GM19238 (cell line): ENCODE data around the gene SLCO4A1.

Source experiments
- DNase-seq: peaks from one replicate; pipeline ENCODE4 v3.0.0; 2011; ENCODE audit warnings: low spot score; ENCODE audit not compliant: insufficient read length

The SLCO4A1 gene

DNA sequence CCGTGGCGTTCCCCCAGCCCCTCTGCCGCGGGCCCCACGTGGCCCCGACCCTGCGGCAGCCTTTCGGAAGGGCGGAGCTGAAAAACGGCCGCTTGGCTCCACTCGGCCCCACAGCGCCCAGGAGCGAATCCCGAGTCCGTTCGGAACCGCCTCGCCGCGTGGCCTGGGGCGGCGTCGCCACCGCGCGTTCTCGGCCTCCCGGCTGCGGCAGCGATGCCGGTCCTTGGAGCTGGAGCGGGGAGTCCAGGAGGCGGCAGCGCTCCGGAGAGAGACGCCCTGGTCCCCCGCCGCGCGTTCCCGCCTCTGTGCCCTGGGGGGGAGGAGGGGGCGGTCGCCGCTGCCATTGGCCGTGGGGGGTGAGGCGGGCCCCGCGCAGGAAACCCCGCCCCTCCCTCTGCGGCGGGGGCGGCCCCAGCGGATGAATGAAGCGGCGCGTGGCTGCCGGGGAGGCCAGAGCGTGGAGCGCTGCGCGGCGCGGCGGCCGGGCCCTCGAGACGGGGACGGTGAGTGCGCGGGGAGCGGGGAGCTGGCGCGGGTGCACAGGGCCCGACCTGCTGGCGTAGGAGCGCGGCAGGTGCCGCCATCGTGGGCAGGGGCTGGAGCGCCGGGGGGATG is at the start of gene SLCO4A1:
TSS of gene SLCO4A1 (plus strand) at position 453 of the 615 bp plus-strand sequence. CDS start 13,952 bp downstream, outside the sequence.
- DNase-seq = peak; percentile 95

DNA sequence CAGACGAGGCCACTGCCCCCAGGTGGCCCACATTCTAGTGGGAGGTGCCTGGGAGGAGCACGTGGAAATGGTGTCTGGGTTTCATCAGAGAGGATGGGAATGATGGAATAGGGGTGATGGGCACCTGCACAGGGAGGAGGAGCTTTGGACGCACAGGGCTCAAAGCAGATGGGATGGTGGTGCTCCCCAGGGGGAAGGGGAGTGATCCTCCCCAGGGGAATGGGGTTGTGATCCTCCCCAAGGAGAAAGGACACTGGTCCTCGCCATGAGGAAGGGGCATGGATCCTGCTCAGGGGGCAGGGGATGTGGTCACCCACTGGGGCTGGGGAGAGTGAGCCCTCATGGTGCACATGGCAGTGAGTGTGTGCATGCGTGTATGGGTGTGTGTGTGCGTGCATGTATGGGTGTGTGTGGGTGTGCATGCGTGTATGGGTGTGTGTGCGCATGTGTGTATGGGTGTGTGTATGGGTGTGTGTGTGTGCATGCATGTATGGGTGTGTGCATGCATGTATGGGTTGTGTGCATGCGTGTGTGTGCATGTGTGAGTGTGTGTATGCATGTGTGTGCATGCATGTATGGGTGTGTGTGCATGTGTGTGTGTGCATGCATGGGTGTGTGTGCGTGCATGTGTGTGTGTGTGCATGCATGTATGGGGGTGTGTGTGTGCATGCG is 49.7 kb upstream of the SLCO4A1 start:
- no peak for DNase-seq

GRCh38 chr20:62593616-62594015 is 48.7 kb upstream of the SLCO4A1 start:
- no peak for DNase-seq

DNA sequence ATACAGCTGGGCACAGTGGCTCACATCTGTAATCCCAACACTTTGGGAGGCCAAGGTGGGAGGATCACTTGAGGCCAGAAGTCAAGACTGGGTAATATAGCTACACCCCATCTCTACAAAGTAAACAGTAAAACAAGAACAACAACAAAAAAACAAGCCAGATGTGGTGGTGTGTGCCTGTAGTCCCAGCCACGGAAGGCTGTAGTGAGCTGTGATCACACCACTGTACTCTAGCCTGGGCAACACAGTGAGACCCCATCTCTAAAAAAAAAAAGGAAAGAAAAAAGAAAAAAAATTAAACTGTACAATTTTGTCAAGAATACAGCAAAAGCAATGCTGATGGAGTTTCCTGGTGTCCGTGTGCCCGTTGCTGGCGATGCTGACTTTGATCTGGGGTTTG is 47.2 kb upstream of the SLCO4A1 start:
- no peak for DNase-seq

DNA sequence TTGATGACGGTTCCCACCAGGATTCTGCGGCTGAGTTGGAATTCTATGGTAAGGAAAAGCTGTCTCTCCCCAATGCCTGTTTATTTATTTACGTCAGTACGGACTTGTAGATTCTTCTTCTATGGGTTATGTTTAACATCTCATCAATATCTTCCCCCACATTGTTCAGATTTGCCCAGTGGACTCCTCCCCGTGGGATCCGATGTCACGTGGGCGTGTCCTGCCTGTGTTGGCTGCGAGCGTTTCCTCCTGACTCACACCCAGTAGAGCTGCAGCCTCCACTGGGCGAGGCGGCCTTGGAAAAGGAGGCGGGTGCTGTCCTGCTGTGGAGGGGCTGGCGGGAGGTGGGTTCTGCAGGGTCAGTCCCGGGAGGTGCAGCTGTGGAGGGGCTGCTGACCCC is 46.8 kb upstream of the SLCO4A1 start:
- DNase-seq = no peak

- DNase-seq = no peak
Observed at GRCh38 chr20:62596486-62596885, 45.8 kb upstream of the SLCO4A1 start.

- no peak for DNase-seq
Observed at GRCh38 chr20:62596921-62597320, 45.4 kb upstream of the SLCO4A1 start.

- DNase-seq = no peak
Observed at GRCh38 chr20:62597416-62598115, 44.7 kb upstream of the SLCO4A1 start.

DNA sequence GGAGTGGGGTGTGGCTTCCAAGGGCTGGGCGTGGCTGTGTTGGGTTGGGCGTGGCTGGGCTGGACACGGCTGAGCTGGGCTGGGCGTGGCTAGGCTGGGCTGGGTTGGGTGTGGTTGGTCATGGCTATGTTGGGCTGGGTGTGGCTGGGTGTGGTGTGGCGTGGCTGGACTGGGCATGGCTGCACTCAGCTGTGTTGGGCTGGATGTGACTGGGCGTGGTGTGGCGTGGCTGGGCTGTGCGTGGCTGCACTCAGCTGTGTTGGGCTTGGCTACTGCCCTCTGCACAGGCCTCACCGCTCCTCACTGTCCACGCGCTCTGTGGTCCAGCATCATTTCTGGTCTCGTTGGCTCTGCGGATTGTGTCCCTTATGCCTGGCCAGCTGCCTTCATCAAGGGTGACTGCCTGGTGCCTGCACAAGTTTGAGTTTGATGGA is 43.5 kb upstream of the SLCO4A1 start:
- DNase-seq = no peak

DNA sequence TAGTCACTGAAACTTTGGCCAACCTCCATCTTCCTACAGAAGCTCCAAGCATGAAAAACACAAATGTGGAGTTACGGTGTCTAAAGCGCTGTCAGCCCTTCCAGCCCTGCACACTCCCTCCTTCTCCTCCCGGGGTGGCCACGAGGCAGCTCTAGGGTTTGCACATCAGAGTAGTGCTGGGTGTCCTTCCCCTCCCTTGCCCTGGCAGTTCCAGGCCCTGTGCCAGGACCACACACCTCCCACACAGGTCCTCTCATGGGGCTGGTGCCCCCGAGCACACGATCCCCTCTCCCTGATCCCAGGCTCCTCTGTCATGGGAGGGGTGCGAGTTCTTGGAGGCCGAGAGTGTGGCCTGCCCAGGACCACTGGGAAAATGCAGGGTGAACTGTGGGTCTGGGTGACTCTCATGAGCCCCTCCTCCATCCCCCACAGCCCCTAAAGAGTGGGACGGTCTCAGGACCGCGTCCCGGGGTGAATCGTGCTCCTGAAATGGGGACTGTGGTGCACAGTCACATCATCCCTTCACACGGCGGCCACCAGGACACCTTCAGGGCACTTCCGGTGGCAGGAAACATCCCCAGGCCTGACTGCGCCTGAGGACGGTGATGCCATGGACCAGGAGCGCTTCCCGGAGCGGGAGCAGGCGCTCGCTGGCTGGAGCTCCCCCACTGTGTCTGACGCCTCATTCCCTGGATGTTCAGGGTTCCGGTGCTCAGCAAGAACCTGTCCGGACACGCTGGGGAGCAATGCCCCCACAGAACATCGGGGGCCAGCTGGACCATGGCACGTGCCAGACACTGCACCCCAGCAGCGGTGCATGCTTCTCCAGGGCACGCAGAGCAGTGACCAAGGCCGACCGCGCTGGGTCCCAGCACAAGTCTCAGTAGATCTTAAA is 42.8 kb upstream of the SLCO4A1 start:
- no peak for DNase-seq

- no peak for DNase-seq
Observed at GRCh38 chr20:62601172-62601571, 41.1 kb upstream of the SLCO4A1 start.

- no peak for DNase-seq
Observed at GRCh38 chr20:62601714-62602113, 40.6 kb upstream of the SLCO4A1 start.

DNA sequence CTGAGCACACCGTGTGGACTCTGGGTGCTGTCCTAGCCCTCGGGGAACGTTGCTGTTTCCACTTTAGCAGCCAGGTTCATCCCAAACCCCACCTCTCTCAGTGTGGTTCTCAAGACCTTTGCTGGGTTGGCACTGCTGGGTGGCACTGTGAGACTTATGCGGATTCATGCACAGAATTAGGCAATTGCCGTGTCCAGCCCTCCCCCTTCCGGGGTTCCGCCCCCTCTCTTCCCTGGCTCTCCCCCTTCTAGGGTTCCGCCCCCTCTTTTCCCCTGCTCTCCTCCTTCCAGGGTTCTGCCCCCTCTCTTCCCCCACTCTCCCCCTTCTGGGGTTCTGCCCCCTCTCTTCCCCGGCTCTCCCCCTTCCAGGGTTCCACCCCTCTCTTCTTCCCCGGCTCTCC is 39.8 kb upstream of the SLCO4A1 start:
- DNase-seq = no peak

DNA sequence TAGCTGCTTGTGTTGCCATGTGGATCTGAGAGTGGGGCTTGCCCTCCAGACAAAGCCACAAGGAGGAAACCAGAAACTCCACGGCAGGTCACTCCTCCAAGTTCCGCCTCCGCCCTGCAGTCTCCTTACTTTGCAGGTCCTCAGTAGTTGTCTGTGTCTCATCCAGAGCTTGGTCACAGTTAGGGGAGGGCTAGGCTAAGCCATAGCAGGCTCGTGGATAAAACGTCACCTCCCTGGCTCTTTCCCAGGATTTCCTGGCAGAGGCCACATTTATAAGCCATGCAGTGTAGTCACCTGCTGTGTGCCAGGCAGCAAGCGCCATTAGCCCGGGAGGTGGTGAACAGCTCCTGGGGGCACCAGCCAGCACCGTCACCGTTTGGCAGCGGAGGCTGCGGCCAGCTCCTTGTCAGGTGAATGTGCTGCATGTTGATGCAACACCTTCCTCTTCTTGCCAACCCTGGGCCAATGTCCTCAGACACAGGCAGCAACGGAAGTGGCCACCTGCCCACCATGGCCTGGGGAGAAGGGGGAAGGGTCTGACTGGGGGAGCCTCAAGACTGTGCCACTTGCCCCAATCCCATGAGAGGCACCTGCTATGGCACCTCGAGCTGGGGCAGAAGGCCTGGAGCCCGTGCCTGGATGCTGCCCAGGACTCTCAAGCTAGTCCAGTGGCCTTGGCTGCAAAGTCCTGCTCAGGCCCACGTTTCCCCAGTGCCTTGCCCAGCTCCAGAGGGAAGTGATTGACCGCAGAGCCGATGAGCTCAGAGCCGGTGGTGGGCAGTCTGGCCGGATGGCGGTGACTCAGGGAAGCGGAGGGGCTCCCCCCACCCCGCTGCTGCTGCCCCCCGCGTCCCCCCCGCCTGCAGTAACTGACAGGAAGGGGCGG is 39.0 kb upstream of the SLCO4A1 start:
- DNase-seq = no peak

DNA sequence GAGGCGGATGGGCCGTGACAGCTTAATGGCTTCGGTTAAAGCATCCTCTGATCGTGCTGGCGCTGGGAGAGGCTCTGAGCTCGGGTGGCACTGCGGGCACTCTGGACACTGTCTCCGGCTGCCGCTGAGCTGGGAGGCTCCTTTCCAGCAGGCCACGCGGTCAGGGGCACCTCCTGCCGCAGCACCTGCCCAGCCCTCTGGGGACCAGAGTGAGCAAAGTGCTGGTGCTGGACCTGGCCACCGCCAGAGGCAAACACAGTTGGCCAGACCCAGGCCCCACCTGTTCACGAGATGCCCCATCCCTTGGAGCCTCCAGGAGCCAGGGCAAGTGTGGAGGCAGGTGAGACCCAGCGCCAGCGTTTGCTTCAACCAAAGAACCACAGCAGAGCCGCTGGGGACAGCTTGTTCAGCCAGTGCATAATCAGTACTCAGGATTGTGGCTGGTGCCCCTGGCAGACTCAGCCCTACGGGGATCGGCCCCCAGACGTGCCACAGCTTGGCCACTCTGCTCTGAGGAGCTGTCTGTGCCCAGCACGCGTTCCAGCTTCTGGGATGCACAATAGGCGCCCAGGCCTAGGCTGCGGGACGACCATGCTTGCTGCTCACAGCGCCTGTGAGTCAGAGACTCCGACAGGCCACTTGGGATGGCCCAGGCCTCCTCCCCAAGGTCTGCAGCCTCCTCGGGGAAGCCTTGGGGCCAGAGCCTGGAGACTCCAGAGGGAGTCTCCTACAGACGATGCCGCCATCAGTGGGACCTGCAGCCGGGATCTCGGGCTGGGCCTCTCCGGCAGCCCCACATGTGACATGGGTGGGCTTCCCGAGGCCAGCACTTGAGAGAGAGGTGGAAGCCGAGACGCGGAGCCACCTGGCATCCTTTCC is 38.2 kb upstream of the SLCO4A1 start:
- DNase-seq = no peak

DNA sequence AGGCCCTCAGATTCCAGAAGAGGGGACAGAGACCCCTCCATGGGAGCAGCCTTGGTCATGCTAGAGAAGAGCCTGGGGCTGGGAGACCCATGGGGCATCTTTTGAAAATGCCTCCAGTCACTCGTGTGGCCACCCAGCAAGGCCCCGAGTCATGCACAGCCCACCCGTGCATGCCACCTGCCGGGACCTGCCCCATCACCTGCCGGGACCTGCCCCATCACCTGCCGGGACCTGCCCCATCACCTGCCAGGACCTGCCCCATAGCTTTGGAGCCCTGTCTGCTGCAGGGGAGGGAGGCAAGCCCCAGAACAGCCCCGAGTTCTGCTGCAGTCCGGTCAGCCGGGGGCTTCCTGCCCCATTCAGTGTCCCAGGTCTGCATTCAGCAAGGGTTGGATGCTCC is 37.5 kb upstream of the SLCO4A1 start:
- no peak for DNase-seq

DNA sequence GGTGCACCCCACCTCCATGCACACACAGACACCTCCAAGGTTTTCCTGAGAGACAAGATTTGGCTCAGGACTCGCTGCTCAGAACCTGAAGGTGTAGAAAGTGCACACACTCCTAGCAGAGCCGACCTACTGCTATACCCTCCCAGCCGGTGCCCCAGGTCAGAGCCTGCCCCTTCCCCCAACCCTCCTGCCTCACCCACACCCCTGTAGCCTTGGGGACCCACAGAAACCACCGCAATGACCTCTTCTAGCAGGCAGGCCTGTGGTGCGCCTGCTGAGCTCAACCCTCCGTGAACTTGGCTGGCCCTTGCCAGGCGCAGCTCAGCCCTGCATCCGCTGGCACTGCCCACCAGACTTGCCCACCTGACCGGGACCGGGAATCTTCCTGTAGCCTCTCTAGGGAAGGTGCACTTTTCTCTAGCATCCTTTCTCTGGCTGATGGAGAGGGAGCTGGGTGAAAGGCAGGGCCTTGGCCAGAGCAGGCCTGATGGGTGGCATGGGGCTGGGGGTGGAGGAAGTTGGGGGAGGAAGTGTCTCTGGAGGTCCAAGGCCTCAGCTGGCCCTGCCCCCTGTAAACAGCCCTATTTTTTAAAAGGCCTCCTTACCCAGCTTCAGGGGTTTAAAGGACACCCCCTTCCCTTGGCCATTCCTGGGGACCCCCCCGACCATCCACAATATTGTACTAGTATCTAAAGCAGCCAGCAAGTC is 36.9 kb upstream of the SLCO4A1 start:
- no peak for DNase-seq

DNA sequence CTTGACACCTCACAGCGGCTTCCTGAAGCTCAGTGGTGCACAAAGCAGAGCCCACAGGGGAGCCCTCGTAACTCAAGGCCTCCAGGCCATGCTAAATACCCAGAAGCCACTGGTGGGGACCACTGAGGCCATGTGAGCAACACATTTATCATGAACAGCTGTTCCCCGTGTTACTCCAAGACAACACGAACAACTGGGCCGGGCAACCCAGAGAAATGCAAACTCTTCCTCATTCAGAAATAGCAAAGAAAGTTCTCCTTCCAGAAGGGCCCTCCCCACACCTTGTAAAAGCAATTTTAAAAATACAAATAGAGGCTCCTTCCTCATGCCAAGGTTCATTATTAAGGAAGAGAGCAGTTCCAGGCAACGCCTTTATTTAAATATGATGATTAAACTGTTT is 36.3 kb upstream of the SLCO4A1 start:
- DNase-seq = no peak
